Measurements from ENCODE around the gene HOMER2.

HOMER2 gene

GRCh38 chr15:82890995-82891390 is 61.5 kb downstream of the HOMER2 start:
- no peak overlapping the region for H3K4me3 ChIP-seq (ENCODE audit: low read length)

DNA sequence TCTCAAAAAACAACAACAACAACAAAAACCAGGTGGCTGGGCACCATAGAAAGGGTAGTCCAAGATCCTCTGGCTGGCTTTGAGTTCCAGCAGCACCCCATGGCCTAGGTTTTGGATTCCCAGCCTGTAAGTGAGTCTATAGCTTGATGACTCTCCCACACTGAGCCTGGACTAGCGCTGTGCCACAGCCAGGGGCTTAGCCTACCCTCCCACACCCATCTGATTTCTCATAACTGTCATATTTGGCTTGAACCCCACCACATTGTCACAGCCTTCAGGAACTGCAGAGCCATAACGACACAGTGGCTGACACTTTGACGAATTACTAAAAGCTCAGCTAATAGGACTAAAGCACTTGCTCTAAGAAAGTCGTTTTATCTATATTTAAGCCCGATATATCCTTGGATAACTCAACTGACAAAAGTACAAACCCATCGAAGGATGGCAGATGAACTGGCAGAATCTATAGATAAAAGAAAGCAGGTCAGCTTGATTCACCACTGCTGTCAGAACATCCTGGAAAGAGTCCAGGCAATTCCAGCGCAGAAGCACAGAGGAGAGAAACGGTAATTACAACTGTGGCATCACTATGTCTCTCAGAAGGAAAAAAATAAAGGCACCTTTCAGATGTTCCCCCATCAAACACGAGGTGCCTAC is 62.1 kb downstream of the HOMER2 start:
- H3K4me3 ChIP-seq (ENCODE audit: low read length), result no peak overlapping the region
- DNase-seq (ENCODE audit: low read depth), result no peak
- no peak for TF ChIP-seq CTCF (IDR thresholded peaks at IDR 0.05; ENCODE audit: insufficient read depth, low read depth, low read length, missing control alignments)

More at GRCh38 chr15:82890995-82891390, 61.5 kb downstream of the HOMER2 start:
- no peak for DNase-seq (ENCODE audit: low read depth)
- TF ChIP-seq CTCF (IDR thresholded peaks at IDR 0.05; ENCODE audit: insufficient read depth, low read depth, low read length, missing control alignments), result no peak

DNA sequence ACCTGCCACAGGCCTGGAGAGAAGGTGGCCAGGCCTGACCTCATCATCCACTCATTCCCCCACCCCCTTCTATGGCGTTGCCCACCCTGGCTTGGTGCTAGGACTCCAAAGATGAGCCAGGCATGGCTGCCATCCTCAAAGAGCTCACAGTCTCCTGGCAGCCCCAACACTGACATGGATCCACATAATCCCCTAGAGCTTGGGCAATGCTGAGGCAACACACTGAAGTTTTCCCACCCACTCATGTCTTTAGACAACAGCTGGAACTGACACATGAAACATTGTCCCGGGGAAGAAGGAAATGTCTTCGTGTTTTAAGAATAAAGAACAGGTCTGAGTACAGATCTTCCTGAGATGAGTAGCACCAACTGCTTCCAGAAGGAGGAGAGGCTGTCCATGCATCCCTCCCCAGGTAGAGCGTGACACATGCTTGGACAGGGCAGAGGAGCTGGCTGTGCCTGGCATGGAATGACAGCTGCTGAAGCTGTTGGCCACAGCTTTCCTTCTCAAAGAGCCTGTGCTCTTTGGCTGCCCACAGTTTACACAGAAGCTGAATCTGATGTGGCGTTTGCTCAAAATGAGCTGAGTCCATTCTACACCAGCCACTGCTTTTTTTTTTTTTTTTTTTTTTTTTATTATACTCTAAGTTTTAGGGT is 70.1 kb downstream of the HOMER2 start:
- H3K4me3 ChIP-seq (ENCODE audit: low read length), result no peak overlapping the region
- no peak for DNase-seq (ENCODE audit: low read depth)
- no peak for TF ChIP-seq CTCF (IDR thresholded peaks at IDR 0.05; ENCODE audit: insufficient read depth, low read depth, low read length, missing control alignments)

DNA sequence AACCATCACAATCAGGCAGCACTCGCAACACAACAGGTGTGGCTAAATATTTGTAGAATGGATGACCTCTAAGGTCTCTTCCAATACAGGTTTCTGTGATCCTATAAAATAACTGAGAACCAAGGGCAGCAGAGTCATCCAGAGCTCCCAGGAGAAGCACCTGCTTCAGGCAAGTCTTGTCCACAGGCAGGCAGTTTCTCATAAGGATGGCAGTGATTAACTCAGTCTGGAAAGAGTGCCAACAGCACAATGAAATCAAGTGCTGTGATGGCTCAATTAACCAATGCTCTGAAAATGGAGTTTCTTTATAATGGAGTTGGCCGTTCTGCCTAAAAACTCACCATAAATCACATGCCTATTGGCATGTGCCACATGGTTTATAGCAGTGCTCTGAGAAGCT is 70.8 kb downstream of the HOMER2 start:
- no peak overlapping the region for H3K4me3 ChIP-seq (ENCODE audit: low read length)
- DNase-seq (ENCODE audit: low read depth), result no peak
- TF ChIP-seq CTCF (IDR thresholded peaks at IDR 0.05; ENCODE audit: insufficient read depth, low read depth, low read length, missing control alignments), result no peak

DNA sequence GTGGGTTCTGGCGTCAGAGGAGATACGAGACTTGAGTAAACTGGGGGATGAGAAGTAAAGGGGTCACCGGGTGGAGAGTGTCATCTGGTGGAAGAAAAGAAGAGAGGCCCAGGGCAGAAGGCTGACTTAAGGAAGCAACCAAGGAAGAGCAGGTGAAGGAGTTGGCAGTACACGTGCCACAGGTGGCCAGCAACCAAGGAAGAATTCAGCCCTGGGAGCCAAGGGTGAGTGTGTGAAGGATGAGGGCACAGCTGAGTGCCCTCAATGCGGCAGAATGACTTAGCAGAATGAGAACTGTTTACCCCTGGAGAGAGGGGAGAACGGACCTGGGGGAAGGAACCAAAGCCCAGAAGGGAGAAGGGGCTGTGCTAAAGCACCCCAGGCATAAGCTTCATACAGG is 71.8 kb downstream of the HOMER2 start:
- DNase-seq (ENCODE audit: low read depth), result no peak
- TF ChIP-seq CTCF (IDR thresholded peaks at IDR 0.05; ENCODE audit: insufficient read depth, low read depth, low read length, missing control alignments), result no peak
- H3K4me3 ChIP-seq (ENCODE audit: low read length), result no peak overlapping the region

DNA sequence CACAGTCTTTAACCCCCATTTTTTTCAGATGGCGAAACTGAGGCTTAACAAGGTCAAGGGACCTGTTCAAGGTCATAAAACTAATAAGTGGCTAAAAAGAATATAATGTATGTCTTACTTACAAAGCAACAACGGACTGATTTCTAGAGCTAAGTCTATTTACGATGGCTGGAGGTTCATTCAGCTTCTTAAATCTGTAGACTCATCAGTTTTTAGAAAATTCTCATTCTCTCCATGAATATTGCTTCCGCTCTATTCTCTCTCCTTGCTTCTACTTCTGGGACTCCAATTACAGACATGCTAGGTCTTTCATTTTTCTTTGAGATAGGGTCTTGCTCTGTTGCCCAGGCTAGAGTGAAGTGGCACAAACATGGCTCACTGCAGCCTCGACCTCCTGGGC is 74.2 kb downstream of the HOMER2 start:
- no peak overlapping the region for H3K4me3 ChIP-seq (ENCODE audit: low read length)
- DNase-seq (ENCODE audit: low read depth), result no peak
- TF ChIP-seq CTCF (IDR thresholded peaks at IDR 0.05; ENCODE audit: insufficient read depth, low read depth, low read length, missing control alignments), result no peak

DNA sequence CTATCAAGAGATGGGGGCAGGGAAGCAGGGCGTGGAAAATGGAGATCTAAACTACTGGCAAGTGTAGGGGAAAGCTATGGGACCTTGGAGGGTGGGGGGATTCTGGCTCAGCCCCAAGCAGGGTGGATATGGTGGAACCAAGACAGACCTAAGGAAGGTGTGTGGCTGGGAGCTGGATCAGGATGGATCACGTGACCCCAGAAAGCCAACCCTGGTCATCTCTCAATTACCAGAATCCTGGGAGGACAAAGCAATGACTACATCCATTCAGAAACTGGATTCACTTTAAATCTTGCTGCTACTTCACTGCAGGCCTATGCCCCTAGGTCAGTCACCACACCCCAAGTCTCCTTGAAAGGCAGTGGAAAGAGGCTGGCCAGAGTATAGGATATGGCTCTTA is 74.7 kb downstream of the HOMER2 start:
- H3K4me3 ChIP-seq (ENCODE audit: low read length), result no peak overlapping the region
- DNase-seq (ENCODE audit: low read depth), result no peak
- no peak for TF ChIP-seq CTCF (IDR thresholded peaks at IDR 0.05; ENCODE audit: insufficient read depth, low read depth, low read length, missing control alignments)

Data from epithelial cell of esophagus (primary cell).